H9 (cell line): ENCODE results near the gene LRRN3. TPM values are rescaled to one million over a fixed set of nuclear protein-coding genes. Genes with fewer than 3 reads are reported as not detected.

Experiments
- DNase-seq: peaks from one replicate; pipeline ENCODE4 v3.0.0-alpha.2; 2017
- H2AFZ ChIP-seq: one replicate; pipeline ENCODE4 v1.6.1; 2013; ENCODE audit warnings: mild to moderate bottlenecking, low read length, control low read depth, moderate library complexity
- H2AK5ac ChIP-seq: 2 replicates; pipeline ENCODE4 v1.6.1; 2013; ENCODE audit warnings: low read length, control low read depth, mixed read lengths; ENCODE audit not compliant: insufficient read length
- H2BK120ac ChIP-seq: one replicate; pipeline ENCODE4 v1.6.1; 2013; ENCODE audit warnings: low read depth, mild to moderate bottlenecking, low read length, control low read depth, inconsistent platforms; ENCODE audit not compliant: poor library complexity, severe bottlenecking
- H2BK12ac ChIP-seq: 2 replicates; pipeline ENCODE4 v1.6.1; 2013; ENCODE audit warnings: low read length, control low read depth, mixed read lengths, low read depth; ENCODE audit not compliant: insufficient read length
- H2BK15ac ChIP-seq: 2 replicates; pipeline ENCODE4 v1.6.1; 2013; ENCODE audit warnings: low read depth, low read length, control low read depth
- H2BK20ac ChIP-seq: one replicate; pipeline ENCODE4 v1.6.1; 2013; ENCODE audit warnings: low read depth, mild to moderate bottlenecking, low read length, control low read depth, inconsistent platforms; ENCODE audit not compliant: poor library complexity, severe bottlenecking
- H2BK5ac ChIP-seq: 2 replicates; pipeline ENCODE4 v1.6.1; 2013; ENCODE audit warnings: low read length, control low read depth, mixed read lengths; ENCODE audit not compliant: insufficient read length
- H3K14ac ChIP-seq: 2 replicates; pipeline ENCODE4 v1.6.1; 2013; ENCODE audit warnings: low read length, control low read depth; ENCODE audit not compliant: insufficient read depth
- H3K18ac ChIP-seq: 2 replicates; pipeline ENCODE4 v1.6.1; 2013; ENCODE audit warnings: low read depth, mild to moderate bottlenecking, mixed read lengths, low read length, control low read depth; ENCODE audit not compliant: insufficient read length
- H3K23ac ChIP-seq: 2 replicates; pipeline ENCODE4 v1.6.1; 2013; ENCODE audit warnings: low read length, control low read depth, mixed read lengths, low read depth; ENCODE audit not compliant: insufficient read length
- H3K23me2 ChIP-seq: 2 replicates; pipeline ENCODE4 v1.6.1; 2013; ENCODE audit warnings: low read depth, mild to moderate bottlenecking, mixed read lengths, low read length, control low read depth; ENCODE audit not compliant: insufficient read length, poor library complexity, severe bottlenecking
- H3K27ac ChIP-seq: 2 replicates; pipeline ENCODE4 v1.5.1; 2013; ENCODE audit warnings: low read length, control low read depth, mixed read lengths, low read depth; ENCODE audit not compliant: insufficient read length
- H3K27me3 ChIP-seq: 2 replicates; pipeline ENCODE4 v1.6.1; 2013; ENCODE audit warnings: low read length, control low read depth, inconsistent platforms; ENCODE audit not compliant: insufficient read depth
- H3K4ac ChIP-seq: 2 replicates; pipeline ENCODE4 v1.6.1; 2013; ENCODE audit warnings: low read depth, mild to moderate bottlenecking, control low read depth, inconsistent platforms, low read length, moderate library complexity
- H3K4me1 ChIP-seq: 2 replicates; pipeline ENCODE4 v1.6.1; 2013; ENCODE audit warnings: low read length, control low read depth, inconsistent platforms; ENCODE audit not compliant: insufficient read depth
- H3K4me2 ChIP-seq: 2 replicates; pipeline ENCODE4 v1.6.1; 2013; ENCODE audit warnings: low read length, control low read depth, mixed read lengths; ENCODE audit not compliant: insufficient read length, insufficient read depth
- H3K56ac ChIP-seq: 2 replicates; pipeline ENCODE4 v1.6.1; 2013; ENCODE audit warnings: low read depth, mild to moderate bottlenecking, mixed read lengths, low read length, control low read depth; ENCODE audit not compliant: insufficient read length
- H3K79me1 ChIP-seq: 2 replicates; pipeline ENCODE4 v1.6.1; 2013; ENCODE audit warnings: low read depth, mild to moderate bottlenecking, moderate library complexity, low read length, control low read depth, inconsistent platforms; ENCODE audit not compliant: insufficient read depth, poor library complexity, severe bottlenecking
- H3K79me2 ChIP-seq: 2 replicates; pipeline ENCODE4 v1.6.1; 2013; ENCODE audit warnings: low read length, control low read depth, inconsistent platforms; ENCODE audit not compliant: insufficient read depth
- H3K9ac ChIP-seq: 2 replicates; pipeline ENCODE4 v1.6.1; 2013; ENCODE audit warnings: low read length, control low read depth, mixed read lengths; ENCODE audit not compliant: insufficient read length; ENCODE audit errors: extremely low read depth
- H3K9me3 ChIP-seq: one replicate; pipeline ENCODE4 v1.6.1; 2013; ENCODE audit warnings: low read depth, low read length, inconsistent platforms; ENCODE audit not compliant: control insufficient read depth
- H3T11ph ChIP-seq: one replicate; pipeline ENCODE4 v1.6.1; 2013; ENCODE audit warnings: mild to moderate bottlenecking, low read length, control low read depth, inconsistent platforms
- H4K20me1 ChIP-seq: one replicate; pipeline ENCODE4 v1.6.1; 2013; ENCODE audit not compliant: control insufficient read depth, insufficient read length, insufficient read depth
- H4K5ac ChIP-seq: 2 replicates; pipeline ENCODE4 v1.6.1; 2013; ENCODE audit warnings: low read depth, mild to moderate bottlenecking, mixed read lengths, low read length, control low read depth; ENCODE audit not compliant: insufficient read length
- H4K8ac ChIP-seq: replicated peaks from 2 replicates; pipeline ENCODE4 v1.6.1; 2013; ENCODE audit warnings: low read length, control low read depth, mixed read lengths, low read depth; ENCODE audit not compliant: insufficient read length
- H4K91ac ChIP-seq: 2 replicates; pipeline ENCODE4 v1.6.1; 2013; ENCODE audit warnings: low read depth, mild to moderate bottlenecking, moderate library complexity, mixed read lengths, low read length, control low read depth; ENCODE audit not compliant: insufficient read length
- H3K27ac Mint-ChIP-seq, 3 experiments: 2 replicates in 2 of 3; 3 replicates in 1 of 3; pipeline ENCODE4 v1.8.0; 2020 to 2021; ENCODE audit warnings: mixed read lengths in 3 of 3, mild to moderate bottlenecking in 1 of 3, moderate library complexity in 1 of 3
- H3K27me3 Mint-ChIP-seq: 2 replicates; pipeline ENCODE4 v1.8.0; 2021; ENCODE audit warnings: low read depth, mild to moderate bottlenecking, moderate library complexity, mixed read lengths
- H3K36me3 Mint-ChIP-seq, 3 experiments: 2 replicates in 2 of 3; 3 replicates in 1 of 3; pipeline ENCODE4 v1.8.0; 2020 to 2021; ENCODE audit warnings: low read depth in 3 of 3, mixed read lengths in 3 of 3; ENCODE audit not compliant: insufficient read depth in 1 of 3
- H3K4me1 Mint-ChIP-seq, 2 experiments: 2 replicates each; pipeline ENCODE4 v1.8.0; 2020; ENCODE audit warnings: mixed read lengths in 2 of 2
- H3K4me3 Mint-ChIP-seq, 2 experiments: 2 replicates in 1 of 2; 3 replicates in 1 of 2; pipeline ENCODE4 v1.8.0; 2020 to 2021; ENCODE audit warnings: mild to moderate bottlenecking in 2 of 2, mixed read lengths in 2 of 2, moderate library complexity in 1 of 2
- H3K9me3 Mint-ChIP-seq, 2 experiments: 2 replicates in 1 of 2; 3 replicates in 1 of 2; pipeline ENCODE4 v1.8.0; 2020; ENCODE audit warnings: mild to moderate bottlenecking in 2 of 2, mixed read lengths in 2 of 2, moderate library complexity in 1 of 2
- CTCF ChIP-seq: fragments of 200-600 bp; sonication (generic); conservative IDR thresholded peaks from 3 replicates; pipeline ENCODE4 v1.8.0; 2021; ENCODE audit warnings: antibody characterized with exemption, mild to moderate bottlenecking
- WGBS: extraction: QIAGEN DNeasy Blood & Tissue Kit; methylation state at CpG from one replicate; pipeline ENCODE4 v1.1.7; 2013; ENCODE audit warnings: missing lambda C conversion rate, low lambda C conversion rate, mixed read lengths; ENCODE audit not compliant: insufficient read length; ENCODE audit errors: extremely low coverage; 5-methylcytosine and 5-hydroxymethylcytosine counted together
- total RNA-seq: library from RNA; stranded (reverse); gene quantifications from 2 replicates; pipeline ENCODE4 v1.2.1, GENCODE V29; 2021

LRRN3 gene
- total RNA-seq, 1 experiment from 2014 or later, result 0.77 TPM

GRCh38 chr7:111067251-111067650 is 23.7 kb upstream of the LRRN3 start:
- H2AK5ac ChIP-seq, result no peak overlapping the region

More at GRCh38 chr7:111067251-111067650, 23.7 kb upstream of the LRRN3 start:
- H3K23ac ChIP-seq, result no peak overlapping the region
- H2BK20ac ChIP-seq, result no peak overlapping the region
- H3K9ac ChIP-seq, result no peak overlapping the region
- no peak overlapping the region for H3T11ph ChIP-seq
- Mint-ChIP-seq H3K4me1 (peaks cover under 1 to 3% of the 10 kb centered on the region in 2 experiments; a peak in 1 of 4 replicates), H3K4me3 (no peak overlapping the region), H3K27me3 (no peaks in the 10 kb centered on the region), H3K9me3 (peaks cover 23 to 36% of the 10 kb centered on the region in 2 experiments), H3K27ac (peak overlapping the region in 1 of 3 experiments; percentile 63; a peak in 1 of 7 replicates), H3K36me3 (peaks cover 10 to 31% (median 21%) of the 10 kb centered on the region in 3 experiments)
- no peak overlapping the region for H3K4ac ChIP-seq
- no peak for TF ChIP-seq CTCF
- H2BK15ac ChIP-seq, result no peak overlapping the region
- H3K14ac ChIP-seq, result no peak overlapping the region
- no CpG with 5 or more reads among the region's 4 CpGs for WGBS
- no peak overlapping the region for H4K91ac ChIP-seq
- H3K4me1 ChIP-seq, result no peaks in the 10 kb centered on the region
- H3K23me2 ChIP-seq, result no peaks in the 10 kb centered on the region
- H2BK120ac ChIP-seq, result no peak overlapping the region
- no peak overlapping the region for H4K8ac ChIP-seq
- H3K27ac ChIP-seq, result no peak overlapping the region
- no peak overlapping the region for H2AFZ ChIP-seq
- no peak overlapping the region for H4K5ac ChIP-seq
- H2BK12ac ChIP-seq, result no peak overlapping the region
- H3K18ac ChIP-seq, result no peak overlapping the region
- no peaks in the 10 kb centered on the region for H4K20me1 ChIP-seq
- H3K9me3 ChIP-seq, result peaks cover 4% of the 10 kb centered on the region
- H3K56ac ChIP-seq, result no peak overlapping the region
- no peak overlapping the region for H2BK5ac ChIP-seq
- H3K4me2 ChIP-seq, result no peak overlapping the region
- no peaks in the 10 kb centered on the region for H3K79me2 ChIP-seq
- no peaks in the 10 kb centered on the region for H3K27me3 ChIP-seq
- no peaks in the 10 kb centered on the region for H3K79me1 ChIP-seq
- DNase-seq, result no peak
